HL-60 (cell line): ENCODE results near the gene MAP2K5.

Experiments used
- DNase-seq, 2 experiments: peaks; one replicate each; pipeline ENCODE4 v3.0.0-alpha.2; 2010 to 2020; ENCODE audit warnings: low read depth in 1 of 2, low spot score in 1 of 2
- H3K27ac ChIP-seq: fragments of 250-450 bp; sonication (Bioruptor Pico); replicated peaks from 2 replicates; pipeline ENCODE4 v1.5.1; 2020; ENCODE audit warnings: mild to moderate bottlenecking, moderate library complexity
- H3K27me3 ChIP-seq: fragments of 250-450 bp; sonication (Bioruptor Pico); 2 replicates; pipeline ENCODE4 v1.5.1; 2021; ENCODE audit warnings: mild to moderate bottlenecking, moderate library complexity; ENCODE audit not compliant: insufficient read depth, poor library complexity, severe bottlenecking
- H3K4me3 ChIP-seq: replicated peaks from 2 replicates; pipeline ENCODE4 v1.5.1; 2011; ENCODE audit warnings: mild to moderate bottlenecking, control low read depth, low read length; ENCODE audit not compliant: insufficient read depth
- CTCF ChIP-seq: IDR thresholded peaks from one replicate; pipeline ENCODE4 v1.5.1; 2011; ENCODE audit warnings: low read length, control low read depth, inconsistent platforms; ENCODE audit not compliant: insufficient read depth
- GABPA ChIP-seq: IDR thresholded peaks from 2 replicates; pipeline ENCODE4 v1.6.1; 2012; ENCODE audit warnings: low read depth
- POLR2AphosphoS5 ChIP-seq: IDR thresholded peaks from 2 replicates; pipeline ENCODE4 v1.6.1; 2012; ENCODE audit warnings: low read depth
- REST ChIP-seq: IDR thresholded peaks from 2 replicates; pipeline ENCODE4 v1.6.1; 2012; ENCODE audit warnings: low read depth; ENCODE audit not compliant: insufficient replicate concordance
- SPI1 ChIP-seq: IDR thresholded peaks from 2 replicates; pipeline ENCODE4 v1.6.1; 2012; ENCODE audit warnings: low read depth, mild to moderate bottlenecking, borderline replicate concordance

The MAP2K5 gene

GRCh38 chr15:67834581-67835296, 292.2 kb downstream of the MAP2K5 start:
- Histone ChIP-seq H3K27me3 (no peaks in the 10 kb centered on the region), H3K4me3 (no peak overlapping the region), H3K27ac (no peak overlapping the region)
- no peak for DNase-seq
- TF ChIP-seq REST (no peak), SPI1 (no peak), GABPA (no peak), POLR2AphosphoS5 (no peak), CTCF (no peak)

GRCh38 chr15:67835297-67836133, 293.0 kb downstream of the MAP2K5 start:
- no peak overlapping the region for H3K4me3 ChIP-seq
- DNase-seq = no peak
- TF ChIP-seq REST = no peak
- TF ChIP-seq GABPA = no peak
- TF ChIP-seq POLR2AphosphoS5 = no peak
- TF ChIP-seq SPI1 = no peak
- no peak for TF ChIP-seq CTCF
- no peaks in the 10 kb centered on the region for H3K27me3 ChIP-seq
- H3K27ac ChIP-seq = no peak overlapping the region

- Histone ChIP-seq H3K4me3 (no peak overlapping the region), H3K27ac (no peak overlapping the region), H3K27me3 (no peaks in the 10 kb centered on the region)
- TF ChIP-seq SPI1 = no peak
- no peak for DNase-seq
These were observed 293.6 kb downstream of the MAP2K5 start for GRCh38 chr15:67836134-67836455.

- DNase-seq = no peak
These were observed 294.0 kb downstream of the MAP2K5 start for GRCh38 chr15:67836477-67836876.

More at GRCh38 chr15:67836477-67836876, 294.0 kb downstream of the MAP2K5 start:
- no peak overlapping the region for H3K27ac ChIP-seq
- no peak for TF ChIP-seq SPI1
- TF ChIP-seq CTCF = peak; percentile 54
- H3K27me3 ChIP-seq = no peaks in the 10 kb centered on the region
- H3K4me3 ChIP-seq = no peak overlapping the region
